ENCODE measurements around the gene MIDN.
"Not testable (repeated sequence)": the region's sequence is repeated elsewhere in the genome, so short reads cannot be mapped to it uniquely, and the experiment has no call there.

Gene MIDN

DNA sequence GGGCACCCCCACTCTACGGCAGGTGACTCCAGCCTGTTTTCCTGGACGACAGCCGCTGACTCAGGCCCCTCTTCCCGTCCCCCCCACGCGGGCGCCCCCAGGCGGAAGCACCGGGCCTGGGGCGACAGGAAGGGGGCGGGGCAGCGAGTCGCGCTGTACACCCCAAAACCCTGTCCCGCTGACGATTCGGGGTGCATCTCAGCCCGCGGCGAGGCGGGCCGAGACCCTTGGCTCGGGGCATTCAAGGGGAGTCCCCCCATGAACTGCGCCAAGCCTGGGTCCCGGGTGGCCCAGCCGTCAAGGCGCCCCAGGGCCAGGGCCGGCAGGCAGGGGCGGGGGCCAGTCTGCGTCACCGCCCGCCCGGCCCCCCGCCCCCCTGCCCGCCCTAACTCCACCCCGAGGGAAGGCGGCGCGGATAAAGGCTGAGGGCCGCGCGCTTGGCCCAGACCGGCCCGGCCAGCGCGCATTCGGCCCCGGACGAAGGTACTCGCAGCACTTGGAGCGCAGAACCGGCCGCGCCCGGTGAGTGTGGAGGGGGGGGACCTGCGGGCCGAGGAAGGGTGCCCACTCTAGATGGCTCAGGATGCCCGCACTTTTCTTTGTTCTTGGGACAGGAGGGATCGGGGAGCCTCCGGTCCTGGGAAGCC lies at the start of gene MIDN:
TSS of gene MIDN (plus strand) at position 445 of the 647 bp plus-strand sequence. CDS start 1,714 bp downstream, outside the sequence.
- DNase-seq (ENCODE audit: low read depth in 2 of 2) = peak in 1 of 2 experiments; percentile 71

DNA sequence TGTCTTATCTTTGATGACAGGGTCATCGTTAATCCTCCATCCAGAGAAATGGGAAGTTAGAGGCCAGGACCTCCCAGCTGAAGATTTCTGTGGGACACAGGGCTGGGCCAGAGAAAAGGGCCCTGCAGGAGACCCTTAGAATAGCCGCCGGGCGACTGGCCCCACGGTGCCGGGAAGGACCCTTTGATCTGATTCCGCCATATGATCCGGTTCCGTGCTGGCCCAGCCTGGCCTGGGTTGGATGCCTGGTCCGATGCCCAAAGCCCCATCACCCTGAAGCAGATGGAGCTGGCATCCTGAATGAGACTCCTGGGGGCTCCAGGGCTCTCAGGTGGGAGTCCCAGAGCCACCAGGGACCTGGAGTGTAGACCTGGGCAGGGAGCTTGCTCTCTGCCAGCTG lies 48.9 kb upstream of the MIDN start:
- no peak for DNase-seq (ENCODE audit: low read depth in 2 of 2)

DNA sequence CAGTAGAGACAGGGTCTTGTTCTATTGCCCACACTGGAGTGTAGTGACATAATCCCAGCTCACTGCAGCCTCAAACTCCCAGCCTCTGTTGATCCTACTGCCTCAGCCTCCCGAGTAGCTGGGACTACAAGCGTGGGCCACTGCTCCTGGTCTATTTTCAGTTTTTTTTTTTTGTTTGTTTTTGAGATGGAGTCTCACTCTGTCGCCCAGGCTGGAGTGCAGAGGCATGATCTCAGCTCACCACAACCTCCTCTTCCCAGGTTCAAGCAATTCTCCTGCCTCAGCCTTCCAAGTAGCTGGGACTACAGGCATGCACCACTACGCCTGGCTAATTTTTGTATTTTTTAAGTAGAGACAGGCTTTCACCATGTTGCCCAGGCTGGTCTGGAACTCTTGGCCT lies 47.8 kb upstream of the MIDN start:
- not testable (repeated sequence) for DNase-seq (ENCODE audit: low read depth in 2 of 2)

DNA sequence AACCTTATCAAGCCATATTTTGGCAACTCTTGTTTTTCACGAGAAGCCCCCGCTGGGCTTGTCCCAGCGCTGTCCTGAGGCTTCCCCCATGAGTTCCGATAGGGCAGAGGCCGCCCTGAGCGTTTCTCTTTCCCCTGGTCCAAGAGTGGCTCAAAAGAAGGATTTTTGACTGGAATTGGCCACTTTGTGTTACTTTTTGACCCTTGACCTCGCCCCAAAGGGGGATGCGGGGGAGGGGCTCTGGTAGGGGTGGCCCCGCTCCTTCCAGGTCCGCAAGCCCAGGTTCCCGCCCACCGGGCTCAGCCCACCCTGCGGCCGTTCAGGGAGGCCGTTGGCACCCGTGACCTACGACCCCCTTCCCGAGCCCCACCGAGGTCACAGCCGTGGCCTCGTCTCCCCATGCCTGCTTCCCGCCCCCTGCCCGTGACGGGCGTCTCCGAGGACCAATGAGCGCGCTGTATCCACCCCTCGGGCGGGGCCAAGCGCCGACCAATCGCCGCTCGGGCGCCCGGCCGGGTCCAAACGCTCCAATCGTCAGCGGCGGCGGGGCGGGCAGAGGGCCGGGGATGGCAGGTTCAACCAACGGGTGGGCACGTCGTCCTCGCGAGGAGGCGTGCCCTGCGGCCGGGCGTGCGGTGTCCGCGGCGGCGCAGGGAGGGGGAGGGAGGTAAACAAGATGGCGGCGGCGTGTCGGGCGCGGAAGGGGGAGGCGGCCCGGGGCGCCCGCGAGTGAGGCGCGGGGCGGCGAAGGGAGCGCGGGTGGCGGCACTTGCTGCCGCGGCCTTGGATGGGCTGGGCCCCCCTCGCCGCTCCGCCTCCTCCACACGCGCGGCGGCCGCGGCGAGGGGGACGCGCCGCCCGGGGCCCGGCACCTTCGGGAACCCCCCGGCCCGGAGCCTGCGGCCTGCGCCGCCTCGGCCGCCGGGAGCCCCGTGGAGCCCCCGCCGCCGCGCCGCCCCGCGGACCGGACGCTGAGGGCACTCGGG lies 43.0 kb upstream of the MIDN start, which contains the start of gene STK11:
TSS of gene STK11 (plus strand) at position 665 of the 986 bp plus-strand sequence. CDS start 1,136 bp downstream, outside the sequence.
- DNase-seq (ENCODE audit: low read depth in 2 of 2) = peak; percentile 92 to 94

DNA sequence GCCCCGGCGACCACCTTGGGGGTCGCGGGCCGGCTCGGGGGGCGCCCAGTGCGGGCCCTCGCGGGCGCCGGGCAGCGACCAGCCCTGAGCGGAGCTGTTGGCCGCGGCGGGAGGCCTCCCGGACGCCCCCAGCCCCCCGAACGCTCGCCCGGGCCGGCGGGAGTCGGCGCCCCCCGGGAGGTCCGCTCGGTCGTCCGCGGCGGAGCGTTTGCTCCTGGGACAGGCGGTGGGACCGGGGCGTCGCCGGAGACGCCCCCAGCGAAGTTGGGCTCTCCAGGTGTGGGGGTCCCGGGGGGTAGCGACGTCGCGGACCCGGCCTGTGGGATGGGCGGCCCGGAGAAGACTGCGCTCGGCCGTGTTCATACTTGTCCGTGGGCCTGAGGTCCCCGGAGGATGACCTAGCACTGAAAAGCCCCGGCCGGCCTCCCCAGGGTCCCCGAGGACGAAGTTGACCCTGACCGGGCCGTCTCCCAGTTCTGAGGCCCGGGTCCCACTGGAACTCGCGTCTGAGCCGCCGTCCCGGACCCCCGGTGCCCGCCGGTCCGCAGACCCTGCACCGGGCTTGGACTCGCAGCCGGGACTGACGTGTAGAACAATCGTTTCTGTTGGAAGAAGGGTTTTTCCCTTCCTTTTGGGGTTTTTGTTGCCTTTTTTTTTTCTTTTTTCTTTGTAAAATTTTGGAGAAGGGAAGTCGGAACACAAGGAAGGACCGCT lies 42.1 kb upstream of the MIDN start:
- DNase-seq (ENCODE audit: low read depth in 2 of 2) = no peak

DNA sequence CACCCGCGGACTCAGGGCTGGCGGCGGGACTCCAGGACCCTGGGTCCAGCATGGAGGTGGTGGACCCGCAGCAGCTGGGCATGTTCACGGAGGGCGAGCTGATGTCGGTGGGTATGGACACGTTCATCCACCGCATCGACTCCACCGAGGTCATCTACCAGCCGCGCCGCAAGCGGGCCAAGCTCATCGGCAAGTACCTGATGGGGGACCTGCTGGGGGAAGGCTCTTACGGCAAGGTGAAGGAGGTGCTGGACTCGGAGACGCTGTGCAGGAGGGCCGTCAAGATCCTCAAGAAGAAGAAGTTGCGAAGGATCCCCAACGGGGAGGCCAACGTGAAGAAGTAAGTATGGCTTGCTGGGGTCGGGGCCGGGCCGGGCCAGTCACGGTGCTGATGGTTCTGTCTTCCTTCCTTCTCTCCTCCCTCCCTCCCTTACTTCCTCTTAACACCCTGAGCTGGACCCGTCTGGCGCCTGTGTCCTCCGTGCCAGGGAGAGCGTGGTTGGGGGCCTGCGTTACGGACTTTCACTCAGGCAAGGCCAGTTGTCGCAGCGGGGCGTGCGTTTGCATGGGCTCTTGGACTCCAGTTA lies 41.4 kb upstream of the MIDN start:
- no peak for DNase-seq (ENCODE audit: low read depth in 2 of 2)

DNA sequence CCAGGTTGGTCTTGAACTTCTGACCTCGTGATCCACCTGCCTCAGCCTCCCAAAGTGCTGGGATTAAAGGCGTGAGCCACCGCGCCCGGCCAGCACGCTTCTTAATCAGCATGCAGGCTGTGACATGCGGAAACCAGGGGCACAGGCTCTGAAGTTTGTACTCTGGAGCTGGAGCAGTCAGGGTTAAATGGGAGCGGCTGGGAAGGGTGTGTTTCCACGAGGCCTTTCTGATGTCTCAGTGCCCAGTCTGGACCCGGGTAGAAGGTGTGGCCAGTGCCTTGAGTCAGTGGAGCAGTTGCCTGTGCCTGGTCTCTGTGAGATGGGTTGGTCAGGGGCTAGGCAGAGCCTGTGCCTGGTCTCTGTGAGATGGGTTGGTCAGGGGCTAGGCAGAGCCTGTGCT lies 39.6 kb upstream of the MIDN start:
- not testable (repeated sequence) for DNase-seq (ENCODE audit: low read depth in 2 of 2)

DNA sequence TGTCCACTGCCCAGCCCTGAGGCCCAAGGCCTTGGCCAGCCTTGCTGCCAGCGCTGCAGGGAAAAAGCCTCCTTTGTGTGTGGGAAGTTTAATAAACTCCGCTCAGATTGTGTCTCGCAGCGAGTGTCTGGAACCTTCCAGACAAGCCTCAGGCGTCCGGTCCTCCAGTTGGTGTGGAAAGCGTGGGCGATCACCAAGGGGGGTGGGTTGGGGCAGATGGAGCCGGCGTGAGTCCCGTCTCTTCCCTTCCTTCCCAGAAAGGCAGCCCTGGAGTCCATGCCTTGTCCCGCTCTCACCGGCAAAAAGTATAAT lies 38.2 kb upstream of the MIDN start:
- DNase-seq (ENCODE audit: low read depth in 2 of 2) = no peak

DNA sequence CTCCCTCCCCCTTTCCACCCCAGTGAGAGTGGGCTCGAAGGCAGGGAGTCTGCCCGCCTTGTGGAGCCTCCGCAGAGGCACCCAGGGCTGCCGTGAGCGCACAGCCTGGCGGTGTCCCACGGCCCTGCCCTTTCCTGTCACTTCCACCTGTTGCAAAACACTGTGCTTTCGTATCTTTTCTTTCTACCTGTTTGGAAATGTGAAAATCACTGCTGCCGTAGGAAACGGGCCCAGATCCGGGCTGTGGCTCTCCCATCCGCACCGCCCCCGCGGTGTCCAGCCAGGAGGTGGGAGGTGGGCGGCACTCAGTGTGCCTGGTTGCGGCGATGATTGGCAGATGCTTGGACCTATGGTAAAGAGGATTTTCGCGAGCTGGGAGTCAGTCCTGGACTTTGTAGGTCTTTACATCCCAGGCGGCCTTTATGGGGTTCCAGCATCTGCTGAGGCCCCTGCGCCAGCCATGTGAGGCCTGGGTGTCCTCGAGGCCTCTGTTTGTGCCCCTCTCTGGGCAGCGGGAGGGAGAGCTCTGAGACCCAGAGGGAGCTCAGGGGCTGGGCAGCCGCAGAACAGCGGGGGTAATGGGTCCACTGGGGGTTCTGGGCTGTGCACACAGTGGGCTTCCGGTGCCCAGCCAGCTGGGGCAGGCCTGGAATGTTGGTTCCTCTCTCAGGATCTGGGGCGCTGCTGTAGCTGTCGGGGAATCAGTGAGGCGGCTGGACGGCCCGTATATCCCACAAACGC lies 36.7 kb upstream of the MIDN start:
- no peak for DNase-seq (ENCODE audit: low read depth in 2 of 2)

DNA sequence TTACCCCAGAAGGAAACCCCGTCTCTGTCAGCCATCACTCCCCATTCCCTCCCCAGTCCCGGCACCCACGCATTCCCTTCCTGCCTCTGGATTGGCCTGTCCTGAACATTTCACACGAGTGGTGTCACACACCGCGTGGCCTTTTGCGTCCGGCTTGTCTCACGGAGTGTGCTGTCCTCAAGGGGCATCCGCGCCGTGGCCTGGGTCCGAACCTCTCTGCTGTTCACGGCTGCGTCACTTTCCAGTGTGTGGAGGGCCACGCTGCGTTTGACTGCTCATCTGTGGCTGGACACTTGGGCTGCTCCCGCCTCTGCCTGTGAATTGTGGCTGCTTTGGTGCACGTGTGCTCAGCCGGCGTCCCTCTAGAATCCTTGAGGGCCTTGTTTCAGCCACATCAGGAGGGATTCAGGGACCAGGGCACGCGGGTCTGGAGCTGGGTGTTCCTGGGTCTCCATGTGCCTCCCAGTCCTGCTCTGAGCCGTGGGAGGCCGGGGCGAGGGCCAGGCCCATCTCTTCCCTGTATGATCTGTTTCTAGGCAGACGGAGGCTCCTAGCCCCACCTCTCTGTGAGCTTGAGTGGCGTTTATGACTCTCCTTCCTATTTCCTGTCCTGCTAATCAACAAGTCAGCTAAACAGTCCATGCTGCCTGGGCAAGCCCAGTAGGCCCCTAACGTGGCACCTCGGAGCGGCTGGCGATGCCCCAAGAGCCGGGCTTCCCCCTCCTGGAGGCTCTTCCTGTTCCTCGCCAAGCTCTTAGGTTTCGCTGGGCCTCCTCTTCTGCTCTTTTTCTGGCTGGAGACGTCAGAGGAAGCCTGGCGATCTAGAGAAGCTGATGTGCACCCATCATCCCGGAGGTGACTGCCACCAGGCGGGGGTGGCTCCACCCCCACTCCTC lies 34.7 kb upstream of the MIDN start:
- no peak for DNase-seq (ENCODE audit: low read depth in 2 of 2)

DNA sequence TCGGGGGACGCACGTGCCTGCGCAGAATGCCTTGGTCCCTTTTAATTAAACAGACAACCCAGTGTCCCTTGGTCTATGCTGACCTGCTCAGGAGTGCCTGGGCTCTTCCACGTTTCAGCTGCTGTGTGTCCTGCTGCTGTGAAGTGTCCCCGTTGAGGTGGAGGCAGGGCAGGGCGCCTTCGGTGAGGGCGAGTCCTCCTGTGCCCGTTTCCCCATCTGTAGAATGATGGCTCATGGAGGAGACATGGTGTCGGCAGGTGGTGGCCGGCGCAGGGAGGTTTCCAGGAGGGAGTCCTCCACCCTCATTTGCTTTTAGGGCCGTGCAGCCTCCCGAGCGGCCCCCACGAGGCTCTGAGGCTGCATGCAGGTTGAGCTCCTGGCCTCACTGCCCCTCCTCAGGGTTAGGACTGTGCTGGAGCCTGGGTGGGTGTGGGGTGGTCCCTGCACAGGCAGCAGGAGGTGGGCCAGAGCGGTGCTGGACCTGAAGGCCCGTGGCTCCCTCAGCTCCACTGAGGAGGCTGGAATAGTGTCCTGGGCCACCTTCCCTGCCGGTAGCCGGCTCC lies 34.0 kb upstream of the MIDN start:
- DNase-seq (ENCODE audit: low read depth in 2 of 2) = no peak

DNA sequence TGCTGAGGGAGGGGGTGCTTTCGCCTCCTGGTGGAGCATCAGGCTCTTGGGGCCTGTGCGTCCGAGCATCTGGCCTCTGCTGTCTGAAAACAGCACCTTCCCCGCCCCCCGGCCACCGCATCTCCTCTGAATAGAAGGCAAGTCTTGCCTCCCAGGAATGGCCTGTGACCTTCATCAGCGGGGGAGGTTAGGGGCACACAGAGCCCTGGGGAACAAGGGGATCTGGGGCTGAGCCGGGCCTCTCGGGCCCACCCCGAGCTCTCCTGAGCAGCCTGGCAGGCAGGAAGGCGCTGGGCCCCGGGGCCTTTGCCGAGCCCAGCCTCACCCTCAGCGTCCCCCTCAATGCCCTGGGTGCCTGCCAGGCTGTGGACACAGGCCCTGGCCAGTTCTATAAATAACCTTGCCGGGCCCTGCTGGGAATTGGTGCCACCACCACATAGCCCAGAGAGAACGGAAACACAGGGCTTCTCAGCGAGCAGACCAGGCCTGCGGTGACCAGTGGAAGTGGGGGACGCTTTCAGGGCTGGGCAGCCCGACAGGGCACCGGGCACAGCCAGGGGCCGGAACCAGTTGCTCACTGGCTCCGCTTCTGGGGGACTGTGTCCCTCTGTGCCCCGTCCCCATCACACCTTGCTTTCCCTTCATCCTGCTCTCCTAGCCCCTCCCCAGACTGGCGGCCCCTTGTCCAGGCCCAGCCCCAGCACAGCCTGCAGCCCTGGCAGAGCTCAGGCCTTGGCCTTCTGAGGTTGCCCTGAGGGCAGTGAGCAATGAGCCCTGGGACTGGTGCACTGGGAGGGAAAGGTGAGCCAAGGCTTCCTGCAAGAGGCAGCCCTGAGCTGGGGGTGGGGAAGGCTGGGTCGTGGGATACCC lies 33.3 kb upstream of the MIDN start:
- DNase-seq (ENCODE audit: low read depth in 2 of 2) = no peak

DNA sequence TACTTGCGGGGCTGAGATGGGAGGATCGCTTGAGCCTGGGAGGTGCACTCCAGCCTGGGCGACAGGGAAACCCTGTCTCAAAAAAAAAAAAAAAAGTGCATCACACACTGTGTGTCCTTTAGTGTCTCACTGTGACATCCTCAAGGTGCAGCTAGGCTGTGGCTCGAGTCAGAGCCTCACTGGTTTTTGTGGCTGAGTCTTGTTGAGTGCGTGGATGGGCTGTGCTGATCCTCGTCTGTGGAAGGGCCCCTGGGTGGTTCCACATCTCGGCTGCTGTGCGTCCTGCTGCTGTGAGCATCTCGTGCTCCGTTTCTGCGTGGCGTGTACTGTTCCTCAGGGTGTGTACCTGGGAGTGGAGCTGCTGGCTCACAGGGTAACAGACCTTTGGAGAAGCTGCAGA lies 31.6 kb upstream of the MIDN start:
- DNase-seq (ENCODE audit: low read depth in 2 of 2) = no peak

DNA sequence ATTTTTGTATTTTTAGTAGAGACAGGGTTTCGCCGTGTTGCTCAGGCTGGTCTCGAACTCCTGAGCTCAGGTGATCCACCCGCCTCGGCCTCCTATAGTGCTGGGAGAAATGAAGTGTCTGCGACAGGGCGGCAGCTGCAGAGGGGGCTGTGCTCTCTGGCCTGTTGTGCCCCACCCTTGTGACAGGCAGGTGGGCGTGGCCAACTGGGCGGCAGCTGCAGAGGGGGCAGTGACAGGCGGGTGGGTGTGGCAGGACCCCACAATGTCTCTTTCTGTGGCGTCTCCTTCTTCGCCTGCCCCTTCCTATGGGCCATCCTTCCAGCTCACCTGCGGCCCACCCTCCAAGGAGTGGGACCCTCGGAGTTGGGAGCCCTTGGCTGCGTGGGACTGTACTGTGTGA lies 31.0 kb upstream of the MIDN start:
- DNase-seq (ENCODE audit: low read depth in 2 of 2) = no peak

DNA sequence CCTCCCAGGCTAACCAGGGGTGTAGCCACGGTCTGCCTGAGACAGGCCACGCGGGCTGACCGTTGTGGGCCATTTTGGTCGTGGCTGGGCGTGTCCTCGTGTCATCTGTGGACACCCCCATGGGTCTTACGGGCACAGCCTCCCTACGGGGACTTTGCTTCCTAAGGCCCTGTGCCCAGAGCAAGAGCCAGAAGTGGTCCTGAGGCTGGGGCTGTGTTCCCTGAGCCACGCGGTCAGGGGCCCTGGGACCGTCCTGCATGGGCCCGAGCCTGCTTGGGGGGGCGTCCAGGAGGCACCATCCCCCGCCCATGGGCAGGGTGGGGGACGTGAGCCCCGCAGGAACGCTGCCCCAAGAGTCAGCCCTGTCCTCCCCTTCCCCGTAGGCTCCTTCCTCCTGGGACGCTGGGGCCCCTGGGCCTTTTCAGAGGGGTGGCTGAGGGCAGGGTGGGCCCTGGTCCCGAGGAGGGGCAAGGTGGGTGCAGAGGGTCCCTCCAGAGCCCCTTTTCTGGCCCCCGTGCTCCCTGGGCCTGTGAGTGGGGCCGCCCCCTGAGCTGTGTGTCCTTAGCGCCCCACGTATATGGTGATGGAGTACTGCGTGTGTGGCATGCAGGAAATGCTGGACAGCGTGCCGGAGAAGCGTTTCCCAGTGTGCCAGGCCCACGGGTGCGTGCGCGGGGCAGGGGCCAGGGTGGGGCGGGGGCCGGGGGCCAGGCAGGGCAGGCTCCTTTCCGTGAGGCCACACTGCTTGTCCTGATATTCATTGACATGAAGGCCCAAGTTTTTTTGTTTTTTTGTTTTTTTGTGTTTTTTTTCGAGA lies 29.4 kb upstream of the MIDN start:
- DNase-seq (ENCODE audit: low read depth in 2 of 2) = no peak

DNA sequence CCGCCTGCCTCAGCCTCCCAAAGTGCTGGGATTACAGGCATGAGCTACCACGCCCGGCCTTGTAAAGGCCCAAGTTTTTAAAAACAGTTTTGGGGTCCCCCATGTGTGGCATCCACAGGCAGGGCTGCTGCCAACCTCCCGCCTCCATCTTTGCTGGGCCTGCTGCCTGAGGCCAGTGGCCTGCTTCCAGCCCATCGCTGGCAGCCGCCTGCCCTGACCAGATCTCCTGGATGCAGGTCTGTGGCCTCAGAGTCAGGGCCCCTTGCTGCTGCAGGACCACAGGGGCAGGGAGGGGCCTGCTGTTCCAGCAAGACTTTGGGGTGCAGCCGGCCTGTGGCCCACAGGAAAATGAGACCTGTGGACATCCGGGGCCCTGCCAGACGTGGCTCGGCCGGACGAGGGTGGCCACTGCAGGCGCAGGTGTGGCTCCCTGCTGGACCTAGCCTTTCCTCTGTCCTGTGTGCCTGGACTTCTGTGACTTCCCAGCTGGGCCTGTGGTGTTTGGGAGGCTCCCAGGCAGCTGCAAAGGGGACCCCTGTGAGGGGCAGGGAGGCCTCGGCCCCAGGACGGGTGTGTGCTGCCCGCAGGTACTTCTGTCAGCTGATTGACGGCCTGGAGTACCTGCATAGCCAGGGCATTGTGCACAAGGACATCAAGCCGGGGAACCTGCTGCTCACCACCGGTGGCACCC lies 28.5 kb upstream of the MIDN start:
- DNase-seq (ENCODE audit: low read depth in 2 of 2) = no peak

DNA sequence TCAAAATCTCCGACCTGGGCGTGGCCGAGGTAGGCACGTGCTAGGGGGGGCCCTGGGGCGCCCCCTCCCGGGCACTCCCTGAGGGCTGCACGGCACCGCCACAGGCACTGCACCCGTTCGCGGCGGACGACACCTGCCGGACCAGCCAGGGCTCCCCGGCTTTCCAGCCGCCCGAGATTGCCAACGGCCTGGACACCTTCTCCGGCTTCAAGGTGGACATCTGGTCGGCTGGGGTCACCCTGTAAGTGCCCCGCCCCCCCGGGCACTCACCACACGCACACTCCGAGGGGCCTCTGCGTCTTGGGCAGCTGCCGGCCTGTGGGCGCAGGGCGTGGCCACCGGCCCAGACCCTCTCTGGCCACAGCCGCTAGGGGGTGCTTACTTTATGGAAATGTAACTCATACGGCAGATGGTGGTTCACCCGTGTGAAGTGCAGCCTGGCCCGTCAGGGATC lies 27.9 kb upstream of the MIDN start:
- DNase-seq (ENCODE audit: low read depth in 2 of 2) = no peak

All from fibroblast of skin of left biceps (primary cell).